Body of pancreas (tissue), 4 donors: ENCODE measurements around the gene BRD1. TPM values are rescaled to one million over a fixed set of nuclear protein-coding genes. Genes with fewer than 3 reads are reported as not detected.

Experiments used
- ATAC-seq: fragments of 150-250 bp; one replicate; pipeline ENCODE4 v1.9.1; 2016
- DNase-seq, 4 donors: peaks; one replicate each; pipeline ENCODE4 v3.0.0-alpha.2; 2019
- H3K27ac ChIP-seq, 4 donors: fragments of 200-600 bp; sonication (generic); 1 replicate in 3 of 4; 2 replicates in 1 of 4; pipeline versions ENCODE4 v1.5.1 to v1.6.1; 2016 to 2019; ENCODE audit warnings: mild to moderate bottlenecking in 1 of 4, mixed read lengths in 1 of 4, moderate library complexity in 1 of 4
- H3K27me3 ChIP-seq, 2 donors: fragments of 200-600 bp; sonication (generic); one replicate each; pipeline ENCODE4 v1.6.0; 2016; ENCODE audit warnings: mild to moderate bottlenecking in 1 of 2
- H3K36me3 ChIP-seq, 2 donors: fragments of 200-600 bp; sonication (generic); replicated peaks in 1 of 2; 2 replicates each; pipeline ENCODE4 v1.5.1; 2016; ENCODE audit warnings: low read depth in 2 of 2; ENCODE audit not compliant: insufficient read depth in 1 of 2
- H3K4me1 ChIP-seq: fragments of 200-600 bp; sonication (generic); one replicate; pipeline ENCODE4 v1.6.0; 2016
- H3K4me3 ChIP-seq, 2 donors: fragments of 200-600 bp; sonication (generic); 1 replicate in 1 of 2; 2 replicates in 1 of 2; pipeline ENCODE4 v1.5.1; 2016 to 2019
- H3K9me3 ChIP-seq, 3 donors: fragments of 200-600 bp; sonication (generic); 1 replicate in 2 of 3; 2 replicates in 1 of 3; pipeline ENCODE4 v1.5.1; 2016
- CTCF ChIP-seq, 7 experiments: fragments of 450-650 bp in 4 of 7; fragments of 200-600 bp in 3 of 7; sonication (generic) in 3 of 7; IDR thresholded peaks; one replicate each; pipeline ENCODE4 v1.5.1; 2016 to 2019; ENCODE audit warnings: antibody characterized with exemption in 7 of 7
- POLR2A ChIP-seq, 3 donors: fragments of 450-650 bp; IDR thresholded peaks; one replicate each; pipeline ENCODE4 v1.6.1; 2016; ENCODE audit warnings: antibody characterized with exemption in 3 of 3, mild to moderate bottlenecking in 2 of 3
- WGBS, 2 donors: methylation state at CpG; one replicate each; pipeline ENCODE4 v1.1.5; 2017; 5-methylcytosine and 5-hydroxymethylcytosine counted together
- intact Hi-C: fragments of 100-400 bp; cut with DNase I; formaldehyde crosslinking; loops from one replicate; pipeline ENCODE4 v1.15.1; 2023
- total RNA-seq, 2 donors: library from RNA; depleted of rRNA; stranded (reverse); fragments of >200 nt; gene quantifications; one replicate each; pipeline ENCODE4 v1.1.0, GENCODE V29; 2016

The BRD1 gene
- total RNA-seq, 2 donors from 2014 or later, result 21.8 to 36.9 TPM

GRCh38 chr22:49775191-49775866 is 52.3 kb downstream of the BRD1 start:
- intact Hi-C loops, result no loop called here
- no peaks in the 10 kb centered on the region for H3K9me3 ChIP-seq
- no peak for DNase-seq
- peaks cover 7 to 37% of the 10 kb centered on the region in 2 donors for H3K36me3 ChIP-seq
- H3K27ac ChIP-seq, result no peak overlapping the region
- H3K4me1 ChIP-seq, result no peaks in the 10 kb centered on the region
- WGBS, 2 donors, result 94 to 95% methylated on average over 20 to 26 of the region's 26 CpGs
- no peak for ATAC-seq
- no peaks in the 10 kb centered on the region for H3K27me3 ChIP-seq
- TF ChIP-seq POLR2A (IDR thresholded peaks at IDR 0.05) (no peak), CTCF (IDR thresholded peaks at IDR 0.05) (no peak)
- H3K4me3 ChIP-seq, result no peak overlapping the region

- 86 to 89% methylated on average over 17 to 21 of the region's 21 CpGs for WGBS, 2 donors
- H3K4me1 ChIP-seq, result no peaks in the 10 kb centered on the region
- DNase-seq, result no peak
- TF ChIP-seq CTCF (IDR thresholded peaks at IDR 0.05) (no peak), POLR2A (IDR thresholded peaks at IDR 0.05) (no peak)
- intact Hi-C loops, result no loop called here
- ATAC-seq, result no peak
- H3K27ac ChIP-seq, result no peak overlapping the region
- no peaks in the 10 kb centered on the region for H3K9me3 ChIP-seq
- H3K36me3 ChIP-seq, result peaks cover 7 to 37% of the 10 kb centered on the region in 2 donors
- no peak overlapping the region for H3K4me3 ChIP-seq
- no peaks in the 10 kb centered on the region for H3K27me3 ChIP-seq
These were observed 53.0 kb downstream of the BRD1 start for GRCh38 chr22:49774499-49775151.

- WGBS, 2 donors, result 92 to 93% methylated on average over 21 of the region's 21 CpGs
- no peaks in the 10 kb centered on the region for H3K4me1 ChIP-seq
- DNase-seq (no peak), ATAC-seq (no peak)
- H3K27me3 ChIP-seq, result no peaks in the 10 kb centered on the region
- intact Hi-C loops, result no loop called here
- TF ChIP-seq CTCF (IDR thresholded peaks at IDR 0.05), result no peak
- no peak for TF ChIP-seq POLR2A (IDR thresholded peaks at IDR 0.05)
- peaks cover 7 to 36% of the 10 kb centered on the region in 2 donors for H3K36me3 ChIP-seq
- H3K9me3 ChIP-seq, result no peaks in the 10 kb centered on the region
- H3K4me3 ChIP-seq, result no peak overlapping the region
- no peak overlapping the region for H3K27ac ChIP-seq
These were observed 53.6 kb downstream of the BRD1 start for GRCh38 chr22:49774046-49774445.

- peaks cover 7 to 35% of the 10 kb centered on the region in 2 donors for H3K36me3 ChIP-seq
- no peak overlapping the region for H3K4me3 ChIP-seq
- TF ChIP-seq CTCF (IDR thresholded peaks at IDR 0.05) (no peak), POLR2A (IDR thresholded peaks at IDR 0.05) (no peak)
- DNase-seq (no peak), ATAC-seq (no peak)
- intact Hi-C loops, result no loop called here
- no peaks in the 10 kb centered on the region for H3K9me3 ChIP-seq
- no peaks in the 10 kb centered on the region for H3K27me3 ChIP-seq
- WGBS, 2 donors, result 95 to 96% methylated on average over 11 of the region's 11 CpGs
- H3K27ac ChIP-seq, result no peak overlapping the region
- no peaks in the 10 kb centered on the region for H3K4me1 ChIP-seq
These were observed 54.1 kb downstream of the BRD1 start for GRCh38 chr22:49773531-49773930.
